Amygdala (tissue), 56 donors: Measurements from ENCODE around the gene MYO1E.
"Not testable (repeated sequence)": the region's sequence is repeated elsewhere in the genome, so short reads cannot be mapped to it uniquely, and the experiment has no call there.

Experiments
- DNase-seq, 56 donors: peaks; one replicate each; lab custom pipeline; 2025; lab: John Stamatoyannopoulos, UW

The MYO1E gene

DNA sequence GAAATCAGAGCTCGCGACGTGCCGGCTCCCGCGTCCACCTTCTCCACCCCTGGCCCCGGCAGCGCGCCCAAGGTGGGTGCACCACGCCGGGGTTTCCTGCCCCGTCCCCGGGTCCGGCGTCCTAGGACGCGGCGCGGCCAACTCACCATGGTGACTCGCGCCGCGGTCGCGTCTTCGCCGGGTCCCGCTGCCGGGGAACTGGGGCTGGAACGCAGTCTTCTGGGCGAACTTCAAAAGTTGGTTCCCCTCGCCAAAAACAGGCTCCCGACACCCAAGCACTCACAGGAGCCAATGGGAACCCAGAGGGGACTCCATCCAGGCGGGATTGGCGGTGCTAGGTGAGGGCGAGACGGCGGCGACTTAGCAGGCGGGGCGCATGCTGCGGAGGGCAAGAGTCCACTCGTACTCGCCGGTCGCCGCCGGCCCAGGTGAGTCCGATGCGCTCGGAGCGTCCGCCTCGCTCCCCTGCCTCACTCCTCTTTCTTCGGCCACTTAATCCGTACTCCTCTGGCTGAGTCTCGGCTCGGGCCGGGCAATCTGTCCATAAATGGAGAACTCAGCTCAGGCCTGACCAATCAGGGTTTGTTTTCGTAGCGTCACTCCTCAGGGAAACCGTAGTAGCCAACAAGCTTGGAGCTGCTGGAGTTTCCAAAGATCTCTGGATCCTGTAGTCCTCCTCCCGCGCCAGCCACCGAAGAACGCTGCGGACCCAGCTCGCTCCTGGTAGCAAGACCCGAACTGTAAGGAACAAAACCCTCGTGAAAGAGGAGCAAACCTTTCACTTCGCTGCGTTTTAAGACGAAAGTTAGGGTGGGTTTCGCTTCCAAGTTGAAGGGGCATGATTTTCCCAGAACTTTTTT is at the start of gene MYO1E:
Gene MYO1E, minus strand, starts transcription at position 520 of the 860 bp plus-strand sequence. Its CDS starts 371 bp downstream, at position 149.
- DNase-seq, result peak; percentile 47 to 98 (median 92)

DNA sequence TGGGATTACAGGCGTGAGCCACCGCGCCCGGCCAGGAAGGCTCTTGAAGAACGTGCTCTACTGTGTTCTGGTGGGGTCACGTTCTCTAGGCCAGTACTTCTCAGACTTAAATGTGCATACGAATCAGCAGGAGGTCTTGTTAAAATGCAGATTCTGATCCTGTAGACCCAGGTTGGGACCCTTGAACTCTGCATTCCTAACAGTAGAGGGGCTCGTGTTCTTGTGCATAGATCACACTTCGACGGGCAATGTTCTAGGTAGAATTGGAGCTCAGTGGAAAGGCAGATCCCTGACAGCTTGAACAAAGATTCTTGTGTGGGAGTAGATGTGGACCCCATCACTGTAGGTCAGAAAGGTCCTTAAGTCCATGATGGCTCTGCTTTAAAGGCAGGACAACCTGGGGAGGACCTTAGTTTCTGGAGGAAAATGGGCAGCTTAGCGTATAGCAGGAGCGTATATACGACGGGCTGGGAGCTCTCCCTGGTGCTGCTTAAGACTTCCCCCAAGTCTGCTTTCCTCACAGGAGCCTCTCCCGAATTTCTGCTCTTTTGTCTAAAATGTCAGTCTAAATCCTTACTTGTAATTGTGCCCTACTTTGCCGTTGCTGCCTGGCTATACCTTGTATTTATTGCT is 48.4 kb upstream of the MYO1E start:
- no peak for DNase-seq

DNA sequence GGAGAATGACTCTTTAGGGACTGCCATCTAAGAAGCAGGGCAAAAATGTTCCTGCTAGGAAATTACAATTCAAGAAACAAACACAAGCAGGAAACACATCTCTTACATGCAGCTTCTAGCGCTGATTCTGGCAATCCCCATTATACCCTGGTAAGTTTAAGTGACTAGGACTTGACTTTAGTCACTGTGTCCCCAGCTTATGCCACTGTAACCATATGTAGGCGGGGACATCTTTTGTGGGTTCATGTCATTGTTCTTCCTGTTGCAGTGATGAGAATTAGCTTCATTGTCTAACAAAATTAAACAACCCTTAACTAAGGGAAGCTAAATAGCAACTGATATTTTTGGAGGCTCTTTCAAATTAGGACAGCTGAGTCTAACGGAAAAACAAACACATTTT is 47.4 kb upstream of the MYO1E start:
- DNase-seq, result no peak

- DNase-seq, result no peak
Measured at GRCh38 chr15:59419170-59419569, 46.5 kb upstream of the MYO1E start.

DNA sequence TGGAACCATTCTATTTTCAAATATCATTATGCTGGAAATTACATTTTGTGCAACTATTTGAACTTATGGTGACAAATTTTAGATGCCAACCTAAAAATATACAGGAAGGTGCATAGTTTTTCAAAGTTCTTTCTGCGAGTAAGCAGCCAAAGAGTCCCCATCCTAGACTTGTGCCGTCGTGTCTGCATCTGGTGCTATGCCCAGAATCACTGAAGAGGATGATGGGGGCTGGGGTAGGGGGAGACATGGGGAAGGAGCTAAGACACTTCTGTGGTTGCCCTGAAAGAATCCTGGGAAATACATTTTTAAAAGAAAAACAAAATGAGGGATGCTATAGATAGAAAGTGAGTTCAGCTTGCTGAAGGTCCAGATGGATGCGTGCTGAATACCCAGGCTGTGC is 44.1 kb upstream of the MYO1E start:
- DNase-seq, result no peak

DNA sequence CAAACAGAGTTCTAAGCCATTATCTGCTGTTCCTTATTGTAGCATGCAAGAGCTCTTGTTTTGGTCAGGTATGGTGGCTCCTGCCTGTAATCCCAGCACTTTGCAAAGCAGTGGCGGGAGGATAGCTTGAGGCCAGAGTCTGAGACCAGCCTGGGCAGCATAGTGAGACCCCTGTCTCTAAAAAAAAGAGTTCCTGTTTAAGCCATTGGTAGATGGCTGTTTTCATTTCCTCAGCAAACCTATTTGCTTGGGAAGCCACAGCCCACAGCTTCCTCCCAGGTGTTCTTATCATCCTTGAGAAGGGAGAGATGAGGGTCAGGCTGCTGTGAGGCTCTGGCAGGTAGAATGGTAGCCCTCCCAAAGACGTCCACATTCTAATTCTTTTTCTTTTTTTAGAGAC is 40.9 kb upstream of the MYO1E start:
- DNase-seq, result no peak

DNA sequence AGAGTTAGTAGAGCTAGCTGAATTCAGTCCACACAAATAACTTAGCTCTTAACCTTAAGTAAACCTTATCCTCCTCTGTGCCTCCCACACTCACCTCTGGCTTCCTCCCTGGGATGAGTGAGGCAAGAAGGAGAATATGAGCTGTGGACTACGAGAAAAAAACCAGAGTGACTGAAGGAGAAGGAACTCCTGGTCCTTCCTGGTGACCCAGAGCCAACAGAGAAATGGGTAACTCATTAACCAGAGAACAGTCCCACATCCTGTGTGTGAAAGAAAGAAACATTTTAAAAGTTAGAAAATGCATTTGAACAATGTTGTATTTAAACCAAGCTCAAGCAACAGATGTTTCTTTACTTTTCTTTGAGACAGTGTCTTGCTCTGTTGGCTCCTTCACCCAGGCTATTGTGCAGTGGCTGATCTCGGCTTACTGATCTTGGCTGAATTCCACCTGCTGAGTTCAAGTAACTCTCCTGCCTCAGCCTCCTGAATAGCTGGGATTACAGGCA is 37.8 kb upstream of the MYO1E start:
- no peak for DNase-seq

GRCh38 chr15:59407946-59408345 is 35.3 kb upstream of the MYO1E start:
- no peak for DNase-seq

DNA sequence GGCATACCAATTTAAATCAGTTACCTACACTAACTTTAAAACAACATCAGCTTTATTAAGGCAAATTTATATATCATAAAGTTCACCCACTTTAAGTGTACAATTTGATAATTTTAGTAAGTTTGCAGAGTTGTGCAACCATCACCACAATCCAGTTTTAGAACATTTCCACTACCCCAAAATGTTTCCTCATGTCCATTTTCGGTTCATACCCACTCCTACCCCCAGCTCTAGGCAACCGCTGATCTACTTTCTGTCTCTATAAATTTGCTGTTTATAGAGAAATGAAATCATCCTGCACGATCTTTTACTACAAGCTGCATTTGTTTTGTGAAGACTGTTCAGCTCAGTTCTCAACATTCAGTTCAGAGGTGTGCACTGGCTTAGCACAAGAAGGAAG is 33.8 kb upstream of the MYO1E start:
- DNase-seq, result no peak

GRCh38 chr15:59405079-59405478 is 32.4 kb upstream of the MYO1E start:
- no peak for DNase-seq

GRCh38 chr15:59401824-59402569 is 29.3 kb upstream of the MYO1E start:
- DNase-seq, result no peak

- DNase-seq, result not testable (repeated sequence)
Measured at GRCh38 chr15:59401051-59401823, 28.6 kb upstream of the MYO1E start.

DNA sequence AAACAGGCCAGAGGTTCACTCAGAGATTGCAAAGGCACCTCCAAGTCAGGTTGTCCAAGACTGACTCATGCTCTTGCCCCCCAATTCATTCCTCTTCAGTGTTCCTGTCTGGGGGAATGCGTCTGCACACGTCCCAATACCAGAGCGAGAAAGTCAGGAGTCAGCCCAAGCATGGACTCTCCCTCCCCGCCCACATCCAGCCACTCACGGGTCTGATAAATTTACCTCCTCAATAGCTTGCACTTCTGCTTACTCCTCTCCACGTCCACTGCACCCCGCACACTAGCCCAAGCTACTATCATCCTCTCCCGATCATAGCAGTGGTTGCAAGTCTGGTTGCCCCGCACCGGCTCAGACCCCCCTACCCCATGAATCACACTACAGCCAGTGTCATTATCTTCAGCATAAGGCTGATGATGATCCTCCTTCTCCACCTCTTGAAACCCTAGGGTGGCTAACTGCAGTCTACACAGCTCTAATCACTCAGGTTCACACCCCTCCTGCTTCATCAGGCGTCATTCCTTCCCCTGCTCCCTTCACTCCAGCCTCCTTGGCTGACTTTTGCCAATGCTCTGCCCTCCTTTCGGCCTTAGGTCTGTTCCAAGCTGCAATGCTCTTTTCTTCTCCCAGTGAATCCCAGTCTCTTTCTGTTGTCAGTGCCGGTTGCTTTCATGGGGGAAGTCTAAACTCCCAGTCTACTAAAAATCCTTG is 27.6 kb upstream of the MYO1E start:
- DNase-seq, result no peak

GRCh38 chr15:59399465-59400102 is 26.9 kb upstream of the MYO1E start:
- DNase-seq, result peak in 22 of 56 donors; percentile 1 to 49 (median 4)

GRCh38 chr15:59398220-59398619 is 25.5 kb upstream of the MYO1E start:
- no peak for DNase-seq

DNA sequence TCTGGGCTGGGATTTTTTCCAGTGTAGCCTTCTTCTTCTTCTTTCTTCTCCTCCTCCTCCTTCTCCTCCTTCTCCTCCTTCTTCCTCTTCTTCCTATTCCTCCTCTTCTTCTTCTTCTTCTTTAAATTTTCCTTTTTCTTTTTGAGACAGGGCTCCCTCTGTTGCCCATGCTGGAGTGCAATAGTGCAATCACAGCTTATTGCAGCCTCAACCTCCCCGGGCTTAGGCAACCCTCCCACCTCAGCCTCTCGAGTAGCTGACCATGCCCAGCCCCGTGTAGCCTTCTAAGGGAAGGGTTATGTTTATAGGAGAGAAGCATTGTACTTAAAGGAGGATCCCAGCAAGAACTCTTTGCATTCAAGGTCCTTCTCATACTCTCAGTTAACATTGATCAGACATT is 24.0 kb upstream of the MYO1E start:
- DNase-seq, result no peak

- DNase-seq, result no peak
Measured at GRCh38 chr15:59396211-59396610, 23.5 kb upstream of the MYO1E start.

DNA sequence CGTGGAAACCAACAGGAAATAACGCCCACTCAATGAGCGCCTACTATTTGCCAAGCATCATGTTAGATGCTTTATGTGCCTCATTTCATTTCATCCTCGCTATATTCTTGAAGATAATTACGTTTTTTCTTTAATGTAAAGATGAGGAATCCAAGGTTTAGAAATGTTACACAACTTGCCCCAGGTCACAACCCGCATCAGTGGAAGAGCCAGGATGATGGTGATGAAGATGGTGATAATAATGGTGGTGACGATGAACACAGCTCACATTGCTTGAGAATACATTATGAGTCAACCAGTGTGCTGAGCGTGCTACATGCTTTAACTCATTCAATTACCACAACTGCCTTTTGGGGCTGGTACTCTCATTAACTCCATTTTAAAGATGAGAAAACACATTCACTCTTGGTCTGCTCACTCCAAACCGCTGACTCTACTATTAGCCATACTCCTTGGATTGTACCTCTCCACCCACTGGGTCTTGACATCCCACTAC is 21.5 kb upstream of the MYO1E start:
- no peak for DNase-seq

GRCh38 chr15:59392299-59392698 is 19.6 kb upstream of the MYO1E start:
- no peak for DNase-seq
